NCI-H2081 (cell line): ENCODE results near the gene EIF4A3.
A peak's percentile ranks its signal among the peaks of the same experiment; 100 is the strongest.

ENCODE experiments used
- DNase-seq, 2 experiments: peaks; one replicate each; lab custom pipeline; 2025; lab: John Stamatoyannopoulos, UW

The EIF4A3 gene

GRCh38 chr17:80112471-80113032, 34.4 kb downstream of the EIF4A3 start:
- no peak for DNase-seq

- DNase-seq: no peak
Observed at GRCh38 chr17:80111702-80112470, 35.0 kb downstream of the EIF4A3 start.

- DNase-seq: no peak
Observed at GRCh38 chr17:80110927-80111701, 35.8 kb downstream of the EIF4A3 start.

GRCh38 chr17:80110447-80110812, 36.5 kb downstream of the EIF4A3 start:
- no peak for DNase-seq

GRCh38 chr17:80109713-80110446, 37.0 kb downstream of the EIF4A3 start:
- DNase-seq: no peak

GRCh38 chr17:80109066-80109660, 37.8 kb downstream of the EIF4A3 start:
- no peak for DNase-seq

- DNase-seq: no peak
Observed at GRCh38 chr17:80108036-80108971, 38.6 kb downstream of the EIF4A3 start.

GRCh38 chr17:80107231-80108021, 39.5 kb downstream of the EIF4A3 start:
- no peak for DNase-seq

GRCh38 chr17:80106751-80107150, 40.2 kb downstream of the EIF4A3 start:
- DNase-seq: no peak

- DNase-seq: no peak
Observed at GRCh38 chr17:80106176-80106575, 40.8 kb downstream of the EIF4A3 start.

GRCh38 chr17:80105762-80106161, 41.2 kb downstream of the EIF4A3 start:
- DNase-seq: peak; percentile 63 to 75

- DNase-seq: no peak
Observed at GRCh38 chr17:80104956-80105375, 42.0 kb downstream of the EIF4A3 start.

- peak in 1 of 2 experiments; percentile 43 for DNase-seq
Observed at GRCh38 chr17:80104321-80104955, 42.5 kb downstream of the EIF4A3 start.

- DNase-seq: no peak
Observed at GRCh38 chr17:80103449-80104085, 43.4 kb downstream of the EIF4A3 start.

GRCh38 chr17:80102664-80103448, 44.1 kb downstream of the EIF4A3 start:
- no peak for DNase-seq

GRCh38 chr17:80101946-80102663, 44.8 kb downstream of the EIF4A3 start:
- peak; percentile 10 to 26 for DNase-seq
